HepG2 (cell line): ENCODE measurements around the gene CADM2. TPM values are rescaled to one million over a fixed set of nuclear protein-coding genes. Genes with fewer than 3 reads are reported as not detected.
A peak's percentile ranks its signal among the peaks of the same experiment; 100 is the strongest.

Experiments used
- ARID4A ChIP-seq: sonication (generic); formaldehyde crosslinking; IDR thresholded peaks from 2 replicates; pipeline ENCODE4 v1.5.0; 2020; ENCODE audit warnings: mild to moderate bottlenecking, missing genetic modification reagents, borderline replicate concordance
- ATF7 ChIP-seq, 2 experiments: fragments of 450-650 bp in 1 of 2; sonication (generic) in 1 of 2; formaldehyde crosslinking in 1 of 2; IDR thresholded peaks; 2 replicates each; pipeline versions ENCODE4 v1.4.0 to v1.6.1; 2016 to 2020; ENCODE audit warnings: antibody characterized with exemption in 1 of 2, mild to moderate bottlenecking in 1 of 2, missing genetic modification reagents in 1 of 2
- CC2D1A ChIP-seq: sonication (generic); formaldehyde crosslinking; IDR thresholded peaks from 2 replicates; pipeline ENCODE4 v1.8.1; 2023; ENCODE audit warnings: mild to moderate bottlenecking, missing genetic modification reagents
- KAT8 ChIP-seq: IDR thresholded peaks from 2 replicates; pipeline ENCODE4 v1.6.1; 2016; ENCODE audit warnings: missing genetic modification reagents, missing compliant biosample characterization
- SNAPC2 ChIP-seq: sonication (generic); formaldehyde crosslinking; IDR thresholded peaks from 2 replicates; pipeline ENCODE4 v1.8.1; 2022; ENCODE audit warnings: mild to moderate bottlenecking, missing genetic modification reagents
- SPEN ChIP-seq: sonication (generic); formaldehyde crosslinking; IDR thresholded peaks from 2 replicates; pipeline ENCODE4 v1.5.1; 2020; ENCODE audit warnings: low read depth, mild to moderate bottlenecking, missing genetic modification reagents
- YY1 ChIP-seq: IDR thresholded peaks from 2 replicates; pipeline ENCODE4 v1.6.1; 2011; ENCODE audit warnings: low read length, low read depth, moderate library complexity, mild to moderate bottlenecking; ENCODE audit not compliant: insufficient read depth, insufficient replicate concordance
- ZKSCAN5 ChIP-seq: sonication (generic); formaldehyde crosslinking; IDR thresholded peaks from 2 replicates; pipeline ENCODE4 v1.5.1; 2020; ENCODE audit warnings: mild to moderate bottlenecking, missing genetic modification reagents
- ZMYM2 ChIP-seq: sonication (generic); formaldehyde crosslinking; IDR thresholded peaks from 2 replicates; pipeline ENCODE4 v1.8.0; 2022; ENCODE audit warnings: mild to moderate bottlenecking, missing genetic modification reagents
- ZNF264 ChIP-seq: sonication (generic); formaldehyde crosslinking; IDR thresholded peaks from 2 replicates; pipeline ENCODE4 v1.4.0; 2020; ENCODE audit warnings: missing genetic modification reagents
- ZNF550 ChIP-seq: sonication (generic); formaldehyde crosslinking; IDR thresholded peaks from 2 replicates; pipeline ENCODE4 v1.4.0; 2020; ENCODE audit warnings: mild to moderate bottlenecking, missing genetic modification reagents, borderline replicate concordance
- polyA plus RNA-seq, 8 experiments: library from polyadenylated mRNA; depleted of rRNA in 3 of 8; stranded (reverse) in 7 of 8; unstranded in 1 of 8; fragments of >200 nt; fragmentation: Illumina TruSeq in 4 of 8; extraction: Trizol in 4 of 8; gene quantifications; 2 replicates each; pipeline versions ENCODE4 v1.2.1 to v1.2.3, GENCODE V29; 2011 to 2016; ENCODE audit warnings: low read depth in 4 of 8, missing spikeins in 1 of 8, mixed read lengths in 1 of 8; ENCODE audit not compliant: insufficient read depth in 1 of 8
- total RNA-seq, 5 experiments: library from RNA; depleted of rRNA; stranded (reverse); fragments of >200 nt; fragmentation: Illumina TruSeq; extraction: Trizol; gene quantifications; 2 replicates each; pipeline ENCODE4 v1.2.3, GENCODE V29; 2016; ENCODE audit warnings: low read depth in 1 of 5
- TF ChIP-seq, protein P1 (sequence below): sonication (generic); formaldehyde crosslinking; IDR thresholded peaks from 2 replicates; pipeline ENCODE4 v1.5.1; 2020; ENCODE audit warnings: mild to moderate bottlenecking, missing genetic modification reagents, borderline replicate concordance
- TF ChIP-seq, protein P2 (sequence below): sonication (generic); formaldehyde crosslinking; IDR thresholded peaks from 2 replicates; pipeline ENCODE4 v1.8.0; 2022; ENCODE audit warnings: mild to moderate bottlenecking, missing genetic modification reagents, borderline replicate concordance
- TF ChIP-seq, protein P3 (sequence below): sonication (generic); formaldehyde crosslinking; IDR thresholded peaks from 2 replicates; pipeline ENCODE4 v1.9.0; 2022; ENCODE audit warnings: missing genetic modification reagents, mild to moderate bottlenecking, borderline replicate concordance

The CADM2 gene
- total and polyA plus RNA-seq, 2 of the 13 experiments (the other 11 are each of a cell fraction or from before 2014, with no cell fraction given): not detected

DNA sequence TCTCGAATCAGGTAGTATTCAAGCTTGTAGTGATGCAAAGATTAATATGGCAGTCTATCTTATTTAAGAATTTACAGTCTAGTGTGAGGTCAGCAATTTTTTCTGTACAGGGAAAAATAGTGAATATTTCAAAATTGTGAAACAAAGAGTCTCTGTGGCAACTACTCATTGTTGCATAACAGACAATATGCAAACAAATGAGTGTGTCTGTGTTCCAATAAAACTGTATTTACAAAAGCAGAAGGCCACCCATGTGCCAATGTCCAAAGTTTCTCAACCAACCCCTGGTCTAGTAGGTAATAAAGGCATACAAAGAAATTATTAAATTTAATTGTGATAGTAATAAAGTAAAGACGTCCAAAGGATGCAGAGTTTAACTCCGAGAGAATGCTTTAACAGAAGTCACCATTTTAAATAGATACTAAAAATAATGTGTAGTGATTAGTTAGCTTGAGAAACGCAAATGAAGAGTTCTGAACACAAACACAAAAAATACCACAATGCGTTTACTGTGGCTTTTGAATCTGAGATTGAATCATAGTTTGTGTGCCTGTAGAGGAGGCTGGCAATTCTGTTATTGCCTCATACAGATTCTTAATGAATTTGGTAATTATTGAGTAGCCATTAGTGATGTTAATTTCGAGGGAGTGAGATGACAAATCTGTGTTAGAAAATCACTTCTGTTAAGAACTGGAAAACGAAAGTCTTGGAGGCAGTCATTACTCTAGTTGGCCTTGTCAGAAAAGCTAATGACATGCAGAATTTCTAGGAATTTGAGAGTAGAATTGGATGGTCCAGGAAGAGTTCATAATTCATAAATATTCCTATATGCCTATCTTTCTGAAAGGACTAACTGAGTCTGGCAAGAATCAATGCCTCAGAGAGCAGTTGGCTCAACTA is 48.7 kb downstream of the CADM2 start (continued):
- TF ChIP-seq ARID4A: no peak
- TF ChIP-seq ZNF550 (CRISPR knock-in tag): no peak
- peak; percentile 73 for TF ChIP-seq KAT8
- no peak for TF ChIP-seq SNAPC2
- TF ChIP-seq, protein P1, sequence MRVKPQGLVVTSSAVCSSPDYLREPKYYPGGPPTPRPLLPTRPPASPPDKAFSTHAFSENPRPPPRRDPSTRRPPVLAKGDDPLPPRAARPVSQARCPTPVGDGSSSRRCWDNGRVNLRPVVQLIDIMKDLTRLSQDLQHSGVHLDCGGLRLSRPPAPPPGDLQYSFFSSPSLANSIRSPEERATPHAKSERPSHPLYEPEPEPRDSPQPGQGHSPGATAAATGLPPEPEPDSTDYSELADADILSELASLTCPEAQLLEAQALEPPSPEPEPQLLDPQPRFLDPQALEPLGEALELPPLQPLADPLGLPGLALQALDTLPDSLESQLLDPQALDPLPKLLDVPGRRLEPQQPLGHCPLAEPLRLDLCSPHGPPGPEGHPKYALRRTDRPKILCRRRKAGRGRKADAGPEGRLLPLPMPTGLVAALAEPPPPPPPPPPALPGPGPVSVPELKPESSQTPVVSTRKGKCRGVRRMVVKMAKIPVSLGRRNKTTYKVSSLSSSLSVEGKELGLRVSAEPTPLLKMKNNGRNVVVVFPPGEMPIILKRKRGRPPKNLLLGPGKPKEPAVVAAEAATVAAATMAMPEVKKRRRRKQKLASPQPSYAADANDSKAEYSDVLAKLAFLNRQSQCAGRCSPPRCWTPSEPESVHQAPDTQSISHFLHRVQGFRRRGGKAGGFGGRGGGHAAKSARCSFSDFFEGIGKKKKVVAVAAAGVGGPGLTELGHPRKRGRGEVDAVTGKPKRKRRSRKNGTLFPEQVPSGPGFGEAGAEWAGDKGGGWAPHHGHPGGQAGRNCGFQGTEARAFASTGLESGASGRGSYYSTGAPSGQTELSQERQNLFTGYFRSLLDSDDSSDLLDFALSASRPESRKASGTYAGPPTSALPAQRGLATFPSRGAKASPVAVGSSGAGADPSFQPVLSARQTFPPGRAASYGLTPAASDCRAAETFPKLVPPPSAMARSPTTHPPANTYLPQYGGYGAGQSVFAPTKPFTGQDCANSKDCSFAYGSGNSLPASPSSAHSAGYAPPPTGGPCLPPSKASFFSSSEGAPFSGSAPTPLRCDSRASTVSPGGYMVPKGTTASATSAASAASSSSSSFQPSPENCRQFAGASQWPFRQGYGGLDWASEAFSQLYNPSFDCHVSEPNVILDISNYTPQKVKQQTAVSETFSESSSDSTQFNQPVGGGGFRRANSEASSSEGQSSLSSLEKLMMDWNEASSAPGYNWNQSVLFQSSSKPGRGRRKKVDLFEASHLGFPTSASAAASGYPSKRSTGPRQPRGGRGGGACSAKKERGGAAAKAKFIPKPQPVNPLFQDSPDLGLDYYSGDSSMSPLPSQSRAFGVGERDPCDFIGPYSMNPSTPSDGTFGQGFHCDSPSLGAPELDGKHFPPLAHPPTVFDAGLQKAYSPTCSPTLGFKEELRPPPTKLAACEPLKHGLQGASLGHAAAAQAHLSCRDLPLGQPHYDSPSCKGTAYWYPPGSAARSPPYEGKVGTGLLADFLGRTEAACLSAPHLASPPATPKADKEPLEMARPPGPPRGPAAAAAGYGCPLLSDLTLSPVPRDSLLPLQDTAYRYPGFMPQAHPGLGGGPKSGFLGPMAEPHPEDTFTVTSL: peak; percentile 95
- no peak for TF ChIP-seq CC2D1A
- TF ChIP-seq, protein P2, sequence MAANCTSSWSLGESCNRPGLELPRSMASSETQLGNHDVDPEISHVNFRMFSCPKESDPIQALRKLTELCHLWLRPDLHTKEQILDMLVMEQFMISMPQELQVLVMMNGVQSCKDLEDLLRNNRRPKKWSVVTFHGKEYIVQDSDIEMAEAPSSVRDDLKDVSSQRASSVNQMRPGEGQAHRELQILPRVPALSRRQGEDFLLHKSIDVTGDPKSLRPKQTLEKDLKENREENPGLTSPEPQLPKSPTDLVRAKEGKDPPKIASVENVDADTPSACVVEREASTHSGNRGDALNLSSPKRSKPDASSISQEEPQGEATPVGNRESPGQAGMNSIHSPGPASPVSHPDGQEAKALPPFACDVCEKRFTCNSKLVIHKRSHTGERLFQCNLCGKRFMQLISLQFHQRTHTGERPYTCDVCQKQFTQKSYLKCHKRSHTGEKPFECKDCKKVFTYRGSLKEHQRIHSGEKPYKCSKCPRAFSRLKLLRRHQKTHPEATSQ: peak; percentile 44; the same call in 1 of the 2 replicates
- peak; percentile 41; the same call in 1 of the 2 replicates for TF ChIP-seq ATF7 (IDR thresholded peaks at IDR 0.05)
- TF ChIP-seq ATF7 (CRISPR knock-in tag; IDR thresholded peaks at IDR 0.05): no peak
- no peak for TF ChIP-seq SPEN
- TF ChIP-seq YY1: no peak
- TF ChIP-seq, protein P3, sequence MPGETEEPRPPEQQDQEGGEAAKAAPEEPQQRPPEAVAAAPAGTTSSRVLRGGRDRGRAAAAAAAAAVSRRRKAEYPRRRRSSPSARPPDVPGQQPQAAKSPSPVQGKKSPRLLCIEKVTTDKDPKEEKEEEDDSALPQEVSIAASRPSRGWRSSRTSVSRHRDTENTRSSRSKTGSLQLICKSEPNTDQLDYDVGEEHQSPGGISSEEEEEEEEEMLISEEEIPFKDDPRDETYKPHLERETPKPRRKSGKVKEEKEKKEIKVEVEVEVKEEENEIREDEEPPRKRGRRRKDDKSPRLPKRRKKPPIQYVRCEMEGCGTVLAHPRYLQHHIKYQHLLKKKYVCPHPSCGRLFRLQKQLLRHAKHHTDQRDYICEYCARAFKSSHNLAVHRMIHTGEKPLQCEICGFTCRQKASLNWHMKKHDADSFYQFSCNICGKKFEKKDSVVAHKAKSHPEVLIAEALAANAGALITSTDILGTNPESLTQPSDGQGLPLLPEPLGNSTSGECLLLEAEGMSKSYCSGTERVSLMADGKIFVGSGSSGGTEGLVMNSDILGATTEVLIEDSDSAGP: no peak
- TF ChIP-seq ZMYM2 (CRISPR knock-in tag): no peak
- TF ChIP-seq ZKSCAN5 (CRISPR knock-in tag): no peak
- TF ChIP-seq ZNF264 (CRISPR knock-in tag): peak; percentile 71; the same call in 1 of the 2 replicates
